T-helper 1 cell treated with Interleukin-12 subunit alpha and Interleukin-12 subunit beta and Interleukin-4 antibody, amounts not matched to agents 30 ng/mL and 1 ng/mL, for 36 hours (primary cell): ENCODE results near the gene XPO6. TPM values are rescaled to one million over a fixed set of nuclear protein-coding genes. Genes with fewer than 3 reads are reported as not detected.

Experiments used
- intact Hi-C: fragments of 100-400 bp; cut with micrococcal nuclease; formaldehyde crosslinking; loops from one replicate; pipeline ENCODE4 v1.15.1; 2024
- total RNA-seq: library from RNA; stranded (reverse); gene quantifications from 2 replicates; pipeline ENCODE4 v1.2.3, GENCODE V29; 2022

XPO6 gene
- total RNA-seq, 1 donor from 2014 or later: 207 TPM

DNA sequence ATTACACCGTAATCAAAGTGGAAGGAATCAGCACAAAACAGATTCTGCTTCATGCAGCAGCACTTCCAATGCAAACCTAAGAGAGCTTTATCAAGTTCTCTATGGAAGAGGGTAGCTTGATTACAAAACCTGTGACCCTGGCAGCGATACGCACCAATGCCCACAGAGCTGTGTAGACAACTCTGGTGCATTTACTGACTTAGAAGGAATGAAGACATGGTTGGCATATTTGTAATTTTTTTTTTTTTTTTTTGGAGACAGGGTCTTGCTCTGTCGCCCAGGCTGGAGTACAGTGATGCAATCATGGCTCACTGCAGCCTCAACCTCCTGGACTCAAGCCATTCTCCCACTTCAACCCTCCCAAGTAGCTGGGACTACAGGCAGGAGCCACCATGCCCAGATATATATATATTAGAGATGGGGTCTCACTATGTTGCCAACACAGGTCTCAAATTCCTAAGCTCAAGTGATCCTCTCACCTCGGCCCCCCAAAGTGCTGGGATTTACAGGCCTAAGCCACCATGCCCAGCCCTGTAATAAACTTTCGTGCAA lies 49.4 kb downstream of the XPO6 start:
- intact Hi-C loops: no loop called here

- intact Hi-C loops: no loop called here
These were observed 50.1 kb downstream of the XPO6 start for GRCh38 chr16:28161626-28162025.

GRCh38 chr16:28158136-28158535 lies 53.6 kb downstream of the XPO6 start:
- intact Hi-C loops: no loop called here

DNA sequence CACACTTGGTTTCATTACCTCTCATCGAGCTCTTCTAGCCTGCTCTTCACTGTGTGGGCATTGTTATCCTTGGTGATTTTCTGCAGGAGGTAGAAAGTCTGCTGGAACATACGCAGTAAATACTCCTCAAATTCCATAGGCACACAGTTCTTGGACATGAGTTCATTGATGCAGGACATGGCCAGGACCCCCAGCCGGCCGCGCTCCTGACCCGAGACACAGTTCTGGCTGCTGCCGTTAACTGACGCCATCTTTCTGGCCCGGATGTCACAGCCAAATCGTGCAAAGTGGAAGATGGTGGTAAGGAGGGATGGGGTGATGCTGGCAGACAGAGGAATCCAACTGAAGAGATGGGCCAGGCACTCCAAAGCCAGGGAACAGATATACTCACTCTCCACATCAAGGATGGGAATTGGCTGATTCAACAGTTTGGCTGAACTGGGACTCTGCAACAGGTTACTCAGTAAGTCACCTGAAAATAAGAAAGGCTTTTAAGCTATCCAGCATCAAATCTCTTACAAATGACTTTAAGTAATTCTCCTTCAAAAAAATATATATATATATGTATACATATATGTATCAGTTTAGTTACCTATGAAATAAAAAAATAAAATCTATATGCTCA lies 55.6 kb downstream of the XPO6 start:
- intact Hi-C loops: no loop called here

GRCh38 chr16:28155293-28155692 lies 56.5 kb downstream of the XPO6 start:
- intact Hi-C loops: no loop called here

GRCh38 chr16:28151180-28151579 lies 60.6 kb downstream of the XPO6 start:
- intact Hi-C loops: loop anchor here (2.0 kb wide), 1 partner anchor 14 kb away; no protein-coding TSS in a partner anchor

- intact Hi-C loops: no loop called here
These were observed 62.5 kb downstream of the XPO6 start for GRCh38 chr16:28149011-28149888.

DNA sequence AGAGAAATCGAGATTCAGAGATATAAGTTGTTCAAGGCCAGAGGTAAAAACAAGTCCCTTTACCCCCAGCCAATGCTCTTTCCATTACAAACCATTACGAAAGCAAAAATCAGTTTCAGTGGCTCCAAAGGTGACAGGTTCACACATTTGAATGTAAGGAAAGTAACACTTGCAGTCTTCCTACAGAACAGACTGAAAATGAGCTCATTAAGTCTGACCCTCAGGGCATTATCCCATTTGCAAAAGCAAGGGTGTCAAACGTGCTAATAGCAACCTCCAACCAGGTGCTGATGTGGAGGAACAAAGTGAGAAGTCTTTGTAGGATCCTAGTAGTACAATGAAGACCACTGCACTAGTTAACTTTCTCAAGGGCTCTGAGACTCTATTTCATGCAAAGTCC lies 65.2 kb downstream of the XPO6 start:
- intact Hi-C loops: no loop called here

DNA sequence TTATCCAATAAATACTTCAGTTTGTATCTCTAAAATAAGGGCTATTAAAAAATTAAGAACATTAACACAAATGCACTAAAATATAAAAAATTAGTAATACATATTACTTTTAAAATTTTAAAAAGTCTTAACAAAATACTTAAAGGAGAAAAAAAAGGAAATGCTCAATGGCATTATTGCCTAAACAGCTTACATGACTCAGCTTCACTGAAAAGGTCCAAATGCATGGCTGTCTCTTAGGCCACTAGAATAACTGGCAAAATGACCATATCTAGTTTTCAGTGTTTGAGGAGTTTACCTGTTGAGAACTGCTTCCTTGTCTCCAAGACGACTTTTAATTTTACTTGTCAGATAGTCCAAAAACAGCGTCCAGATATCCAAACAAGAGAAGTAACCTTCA lies 66.0 kb downstream of the XPO6 start:
- intact Hi-C loops: no loop called here

DNA sequence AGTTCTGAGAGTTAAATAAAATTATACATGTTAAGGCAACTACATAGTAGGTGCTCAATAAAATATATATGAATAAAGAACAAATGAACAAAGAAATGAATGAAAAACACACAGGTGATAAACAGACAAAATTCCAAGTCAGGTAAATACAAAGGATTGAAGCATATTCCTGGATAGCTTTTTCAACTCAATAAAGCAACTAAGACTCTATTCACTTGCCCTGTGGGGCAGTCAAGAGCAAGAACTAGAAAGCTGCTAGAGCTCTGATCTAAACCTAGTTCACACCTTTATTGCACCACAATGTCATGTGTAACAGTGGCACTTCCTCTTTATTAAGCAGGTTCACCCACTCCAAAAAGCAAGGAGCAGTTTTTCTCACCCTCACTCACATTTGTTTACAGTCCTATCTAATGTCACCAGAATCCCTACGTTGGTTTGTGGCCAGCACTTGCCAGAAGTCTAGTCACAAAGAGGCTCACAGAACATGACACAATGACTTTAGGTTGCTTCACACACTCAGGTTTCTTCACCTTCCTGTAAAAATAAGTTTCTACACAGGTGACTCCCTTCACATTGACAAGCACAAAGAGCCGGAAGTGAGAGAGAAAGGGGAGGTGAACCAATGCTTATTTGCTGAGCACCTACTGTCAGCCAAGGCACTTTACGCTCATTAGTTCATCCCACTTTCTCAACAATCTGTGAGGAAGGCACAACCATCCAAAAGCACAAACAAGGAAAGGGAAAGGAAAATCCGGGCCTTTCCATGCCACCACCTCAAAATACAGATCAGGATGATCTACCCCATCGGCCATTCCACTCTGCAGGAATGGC lies 70.8 kb downstream of the XPO6 start:
- intact Hi-C loops: loop anchor here (1.0 to 5.0 kb wide), 8 partner anchors 28 to 351 kb away; partner anchors contain the start of genes CLN3 and SBK1

- intact Hi-C loops: no loop called here
These were observed 72.2 kb downstream of the XPO6 start for GRCh38 chr16:28139530-28139929.

DNA sequence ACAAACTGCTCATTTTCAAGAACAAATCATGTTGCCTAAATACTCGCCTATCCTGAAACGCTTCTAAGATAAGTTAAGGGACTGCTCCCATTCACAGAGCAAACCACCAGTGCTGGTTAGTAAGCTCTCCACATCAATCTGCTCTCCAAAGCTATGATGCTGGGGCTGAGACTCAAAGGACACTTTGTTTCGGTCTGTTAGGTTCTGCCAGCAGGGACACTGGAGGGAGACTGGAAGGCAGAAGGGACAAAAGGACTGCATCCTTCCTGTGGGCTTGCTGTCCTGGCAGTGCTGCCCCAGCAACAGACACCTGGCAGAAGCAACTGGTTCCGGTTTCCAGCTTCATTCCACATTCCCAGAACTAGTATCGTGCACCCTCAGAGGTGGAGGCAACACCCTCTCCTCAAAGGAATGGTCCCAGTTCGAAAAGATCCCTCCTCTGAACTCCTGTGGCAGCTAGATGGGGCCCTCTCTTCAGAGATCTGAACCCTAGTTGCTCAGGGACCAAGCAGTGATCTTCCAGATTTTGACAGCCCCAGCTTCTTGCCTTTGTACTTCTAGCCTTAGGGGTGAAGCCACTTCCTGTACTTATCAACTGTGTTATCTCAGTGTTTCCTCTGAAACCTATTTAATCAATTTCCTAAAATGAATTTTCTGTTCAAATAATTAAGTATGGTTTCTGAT lies 74.9 kb downstream of the XPO6 start:
- intact Hi-C loops: loop anchor here (1.0 kb wide), 2 partner anchors 32 to 81 kb away; no protein-coding TSS in a partner anchor

DNA sequence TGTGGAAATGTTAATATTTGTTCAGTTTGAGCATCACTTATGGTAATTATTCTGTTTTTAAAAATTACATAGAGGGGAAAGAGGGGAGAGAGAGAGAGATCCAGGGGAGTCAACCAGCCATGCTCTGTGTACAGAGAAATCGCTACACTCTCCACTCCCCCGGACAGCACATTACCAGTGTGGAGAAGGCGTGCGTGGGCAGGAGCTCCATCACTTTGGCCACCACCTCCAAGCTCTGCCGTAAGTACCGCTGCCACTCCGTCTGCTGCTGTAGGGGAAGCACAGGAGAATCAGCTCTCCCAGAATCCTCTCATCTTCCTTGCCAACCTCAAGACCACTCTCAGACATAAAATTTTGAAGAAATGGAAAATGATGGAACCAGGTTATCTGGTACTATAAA lies 78.1 kb downstream of the XPO6 start:
- intact Hi-C loops: no loop called here

DNA sequence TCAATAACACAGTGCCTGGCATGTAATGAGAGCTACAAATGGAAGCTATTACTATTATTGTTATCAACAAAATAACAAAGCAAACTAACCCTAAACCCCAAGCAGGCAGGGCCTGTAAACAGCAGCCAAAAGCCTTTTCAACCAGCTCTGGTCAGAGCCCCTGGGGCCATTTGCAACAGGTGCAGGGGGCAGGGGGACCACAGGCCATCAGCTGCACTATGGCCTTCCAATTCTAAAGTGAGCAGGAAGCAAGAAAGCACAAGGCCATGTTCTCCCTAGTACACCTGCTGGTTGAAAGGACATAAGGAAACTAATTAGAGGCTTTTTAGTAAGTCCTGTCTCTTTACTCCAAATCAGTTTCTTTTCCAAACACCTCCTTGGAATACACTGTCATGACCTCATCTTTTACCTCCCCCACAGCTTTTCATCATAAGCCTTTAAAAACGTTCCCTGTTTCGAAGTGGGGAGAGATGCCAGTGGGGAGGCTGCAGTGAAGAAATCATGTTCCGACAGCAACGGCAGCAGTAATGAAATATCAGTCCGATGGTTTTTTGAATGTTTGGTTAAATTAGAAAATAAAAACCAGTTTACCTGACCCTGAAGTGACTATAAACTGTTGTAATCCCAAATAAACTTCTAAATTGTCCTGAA lies 79.9 kb downstream of the XPO6 start:
- intact Hi-C loops: no loop called here

GRCh38 chr16:28131181-28131580 lies 80.6 kb downstream of the XPO6 start:
- intact Hi-C loops: no loop called here

- intact Hi-C loops: no loop called here
These were observed 81.4 kb downstream of the XPO6 start for GRCh38 chr16:28130099-28131088.

DNA sequence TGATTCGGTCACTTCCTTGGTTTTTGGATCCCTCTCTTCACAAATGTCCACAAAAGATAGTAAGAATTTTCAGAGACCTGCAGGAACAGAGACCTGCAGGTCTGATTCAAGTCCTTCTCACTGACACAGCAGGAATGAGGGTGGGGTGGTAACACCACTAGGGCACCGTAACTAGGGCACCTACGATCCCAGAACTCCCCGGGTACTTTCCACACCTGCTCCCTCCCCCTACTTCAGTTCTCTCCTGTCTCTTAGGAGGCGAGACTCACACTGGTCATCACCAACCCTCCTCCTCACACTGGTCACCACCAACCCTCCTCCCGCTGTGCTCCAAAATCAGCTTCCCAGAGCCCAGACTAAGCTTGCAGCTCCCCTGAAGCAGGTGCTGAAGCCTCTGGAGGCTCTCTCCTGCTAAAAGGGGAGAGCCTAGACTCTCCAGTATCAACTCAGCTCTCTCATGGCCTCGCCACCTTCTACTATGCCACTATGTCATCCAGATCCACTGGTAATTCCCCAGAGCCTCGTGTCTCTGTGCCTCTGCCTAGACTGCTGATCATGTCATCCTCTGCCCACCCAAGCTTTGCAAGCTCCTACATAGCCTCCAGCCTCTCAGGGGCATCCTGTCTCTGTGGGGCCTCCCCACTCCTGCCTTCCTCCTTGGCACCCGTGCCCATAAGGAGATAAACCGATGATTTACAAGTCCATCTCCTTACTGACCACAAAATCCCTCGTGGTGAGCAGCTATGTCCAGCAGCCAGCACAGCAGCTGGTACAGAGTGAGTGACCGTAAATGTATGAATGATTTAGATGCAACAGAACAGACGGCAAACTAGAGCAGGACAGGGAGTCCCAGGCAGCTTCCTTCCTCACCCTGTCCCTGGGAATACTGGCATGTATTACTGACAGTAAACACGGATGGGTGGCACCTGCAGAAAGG lies 84.8 kb downstream of the XPO6 start:
- intact Hi-C loops: no loop called here

DNA sequence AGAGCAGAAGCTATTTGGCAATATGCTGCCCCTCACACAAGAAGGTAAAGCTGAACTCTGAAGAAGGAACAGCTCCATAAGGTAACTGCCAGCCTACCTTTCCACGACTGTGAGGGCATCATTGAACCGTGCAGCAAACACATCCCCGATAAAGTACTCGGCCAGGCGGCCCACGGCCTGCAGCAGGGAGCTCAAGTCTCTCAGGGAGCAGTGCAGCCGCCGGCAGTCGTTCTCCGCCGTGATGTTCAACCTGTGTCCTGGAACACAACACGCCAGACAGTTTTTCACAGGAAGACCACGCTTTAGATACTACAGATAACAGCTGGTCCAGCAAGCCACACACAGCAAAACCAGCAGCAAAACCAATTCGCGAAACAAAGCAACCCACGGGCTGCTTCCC lies 86.2 kb downstream of the XPO6 start:
- intact Hi-C loops: no loop called here
